ENCODE results near the gene ARID1B. TPM values are rescaled to one million over a fixed set of nuclear protein-coding genes. Genes with fewer than 3 reads are reported as not detected.

The ARID1B gene
- total RNA-seq, 1 experiment from 2014 or later, result 63.9 TPM

DNA sequence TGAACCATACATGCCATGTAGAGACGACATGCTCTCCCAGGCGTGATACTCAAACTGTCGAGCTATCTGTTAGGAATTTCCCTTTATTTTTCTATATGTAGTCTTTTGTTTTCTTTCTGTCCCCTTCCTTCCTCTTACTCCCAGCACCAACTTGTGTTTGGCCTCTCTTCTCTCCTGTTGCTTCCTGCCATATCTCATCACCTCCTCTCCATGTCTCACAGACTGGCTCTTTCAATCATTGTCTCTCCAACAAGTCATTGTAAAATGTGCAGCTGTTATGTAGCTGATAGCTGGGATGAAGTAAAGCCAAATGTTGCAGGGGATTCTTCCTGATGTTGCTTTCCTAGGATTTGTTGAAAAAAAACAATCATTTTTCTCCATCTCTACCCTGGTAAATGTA, 311.7 kb downstream of the ARID1B start:
- BruUV-seq (replicated peaks), result no TSS peak
- Mint-ChIP-seq H3K4me1 (ENCODE audit: insufficient read depth, unreplicated experiment) (peaks cover 10% of the 10 kb centered on the region), H3K27ac (ENCODE audit: low read depth, unreplicated experiment) (no peak overlapping the region), H3K9me3 (ENCODE audit: unreplicated experiment) (no peaks in the 10 kb centered on the region), H3K27me3 (ENCODE audit: insufficient read depth, unreplicated experiment) (no peaks in the 10 kb centered on the region), H3K36me3 (ENCODE audit: insufficient read depth, unreplicated experiment) (peaks cover 16% of the 10 kb centered on the region), H3K4me3 (ENCODE audit: unreplicated experiment) (no peak overlapping the region)
- CTCF ChIA-PET, result interaction anchor here (0.6 kb wide), 1 partner anchor 1634 kb away, joined by 3 read pairs; no protein-coding TSS in a partner anchor
- intact Hi-C loops (cut with micrococcal nuclease), result no loop called here
- TF ChIP-seq, protein P1, sequence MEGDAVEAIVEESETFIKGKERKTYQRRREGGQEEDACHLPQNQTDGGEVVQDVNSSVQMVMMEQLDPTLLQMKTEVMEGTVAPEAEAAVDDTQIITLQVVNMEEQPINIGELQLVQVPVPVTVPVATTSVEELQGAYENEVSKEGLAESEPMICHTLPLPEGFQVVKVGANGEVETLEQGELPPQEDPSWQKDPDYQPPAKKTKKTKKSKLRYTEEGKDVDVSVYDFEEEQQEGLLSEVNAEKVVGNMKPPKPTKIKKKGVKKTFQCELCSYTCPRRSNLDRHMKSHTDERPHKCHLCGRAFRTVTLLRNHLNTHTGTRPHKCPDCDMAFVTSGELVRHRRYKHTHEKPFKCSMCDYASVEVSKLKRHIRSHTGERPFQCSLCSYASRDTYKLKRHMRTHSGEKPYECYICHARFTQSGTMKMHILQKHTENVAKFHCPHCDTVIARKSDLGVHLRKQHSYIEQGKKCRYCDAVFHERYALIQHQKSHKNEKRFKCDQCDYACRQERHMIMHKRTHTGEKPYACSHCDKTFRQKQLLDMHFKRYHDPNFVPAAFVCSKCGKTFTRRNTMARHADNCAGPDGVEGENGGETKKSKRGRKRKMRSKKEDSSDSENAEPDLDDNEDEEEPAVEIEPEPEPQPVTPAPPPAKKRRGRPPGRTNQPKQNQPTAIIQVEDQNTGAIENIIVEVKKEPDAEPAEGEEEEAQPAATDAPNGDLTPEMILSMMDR (IDR thresholded peaks at IDR 0.05; ENCODE audit: unreplicated experiment), result no peak
- no peak for DNase-seq (ENCODE audit: unreplicated experiment)
- POLR2A ChIA-PET, result no interaction called here

- H3K36me3 Mint-ChIP-seq (ENCODE audit: insufficient read depth, unreplicated experiment), result peaks cover 16% of the 10 kb centered on the region
Observed at GRCh38 chr6:157089258-157089657, 312.1 kb downstream of the ARID1B start.

DNA sequence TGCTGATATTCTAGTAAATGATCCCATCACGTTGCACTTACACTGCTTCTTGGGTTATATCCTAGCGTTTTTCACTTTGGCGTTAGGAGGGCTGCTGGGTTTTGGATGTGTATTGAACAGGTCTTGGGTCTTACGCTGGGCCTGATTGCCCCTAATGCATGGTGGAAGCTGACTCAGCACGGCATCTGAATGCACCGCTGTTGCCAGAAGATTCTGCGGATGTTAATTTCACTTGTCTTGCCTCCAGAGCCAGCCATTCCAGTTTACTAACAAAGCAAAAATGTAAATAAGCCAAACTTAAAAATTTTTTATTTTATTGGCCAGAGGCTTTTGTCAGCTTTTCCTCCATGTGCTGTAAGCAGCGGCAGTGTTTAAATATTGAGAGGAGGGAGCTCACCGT, 312.7 kb downstream of the ARID1B start:
- no peaks in the 10 kb centered on the region for H3K9me3 Mint-ChIP-seq (ENCODE audit: unreplicated experiment)
- TF ChIP-seq, protein P1 (IDR thresholded peaks at IDR 0.05; ENCODE audit: unreplicated experiment), result no peak
- H3K27ac Mint-ChIP-seq (ENCODE audit: low read depth, unreplicated experiment), result no peak overlapping the region
- H3K36me3 Mint-ChIP-seq (ENCODE audit: insufficient read depth, unreplicated experiment), result peaks cover 16% of the 10 kb centered on the region
- ChIA-PET POLR2A (interaction anchor here (1.2 kb wide), 1 partner anchor 10 kb away, joined by 3 read pairs; no protein-coding TSS in a partner anchor), CTCF (interaction anchor here (0.5 kb wide), 1 partner anchor 681 kb away, joined by 6 read pairs; no protein-coding TSS in a partner anchor)
- H3K4me1 Mint-ChIP-seq (ENCODE audit: insufficient read depth, unreplicated experiment), result peaks cover 10% of the 10 kb centered on the region
- no peak for DNase-seq (ENCODE audit: unreplicated experiment)
- no TSS peak for BruUV-seq (replicated peaks)
- intact Hi-C loops (cut with micrococcal nuclease), result no loop called here
- no peaks in the 10 kb centered on the region for H3K27me3 Mint-ChIP-seq (ENCODE audit: insufficient read depth, unreplicated experiment)
- H3K4me3 Mint-ChIP-seq (ENCODE audit: unreplicated experiment), result no peak overlapping the region

More at GRCh38 chr6:157089258-157089657, 312.1 kb downstream of the ARID1B start:
- intact Hi-C loops (cut with micrococcal nuclease), result no loop called here
- Mint-ChIP-seq H3K27me3 (ENCODE audit: insufficient read depth, unreplicated experiment) (no peaks in the 10 kb centered on the region), H3K9me3 (ENCODE audit: unreplicated experiment) (no peaks in the 10 kb centered on the region), H3K4me1 (ENCODE audit: insufficient read depth, unreplicated experiment) (peaks cover 10% of the 10 kb centered on the region), H3K27ac (ENCODE audit: low read depth, unreplicated experiment) (no peak overlapping the region), H3K4me3 (ENCODE audit: unreplicated experiment) (no peak overlapping the region)
- TF ChIP-seq, protein P1 (IDR thresholded peaks at IDR 0.05; ENCODE audit: unreplicated experiment), result no peak
- no TSS peak for BruUV-seq (replicated peaks)
- ChIA-PET POLR2A (no interaction called here), CTCF (interaction anchor here (0.6 kb wide), 1 partner anchor 1634 kb away, joined by 3 read pairs; no protein-coding TSS in a partner anchor)
- no peak for DNase-seq (ENCODE audit: unreplicated experiment)

GRCh38 chr6:157090736-157091135, 313.6 kb downstream of the ARID1B start:
- no peak for DNase-seq (ENCODE audit: unreplicated experiment)
- H3K36me3 Mint-ChIP-seq (ENCODE audit: insufficient read depth, unreplicated experiment), result peaks cover 13% of the 10 kb centered on the region
- peaks cover 10% of the 10 kb centered on the region for H3K4me1 Mint-ChIP-seq (ENCODE audit: insufficient read depth, unreplicated experiment)
- no peaks in the 10 kb centered on the region for H3K9me3 Mint-ChIP-seq (ENCODE audit: unreplicated experiment)
- TF ChIP-seq, protein P1 (IDR thresholded peaks at IDR 0.05; ENCODE audit: unreplicated experiment), result no peak
- H3K27me3 Mint-ChIP-seq (ENCODE audit: insufficient read depth, unreplicated experiment), result no peaks in the 10 kb centered on the region
- ChIA-PET CTCF (interaction anchor here (0.5 kb wide), 1 partner anchor 1702 kb away, joined by 3 read pairs; no protein-coding TSS in a partner anchor), POLR2A (interaction anchor here (1.2 kb wide), 1 partner anchor 9 kb away, joined by 3 read pairs; no protein-coding TSS in a partner anchor)
- no peak overlapping the region for H3K27ac Mint-ChIP-seq (ENCODE audit: low read depth, unreplicated experiment)
- BruUV-seq (replicated peaks), result no TSS peak
- H3K4me3 Mint-ChIP-seq (ENCODE audit: unreplicated experiment), result no peak overlapping the region
- intact Hi-C loops (cut with micrococcal nuclease), result no loop called here

Measured in MCF 10A (cell line).